ENCODE results near the gene NCOA6.

NCOA6 gene

DNA sequence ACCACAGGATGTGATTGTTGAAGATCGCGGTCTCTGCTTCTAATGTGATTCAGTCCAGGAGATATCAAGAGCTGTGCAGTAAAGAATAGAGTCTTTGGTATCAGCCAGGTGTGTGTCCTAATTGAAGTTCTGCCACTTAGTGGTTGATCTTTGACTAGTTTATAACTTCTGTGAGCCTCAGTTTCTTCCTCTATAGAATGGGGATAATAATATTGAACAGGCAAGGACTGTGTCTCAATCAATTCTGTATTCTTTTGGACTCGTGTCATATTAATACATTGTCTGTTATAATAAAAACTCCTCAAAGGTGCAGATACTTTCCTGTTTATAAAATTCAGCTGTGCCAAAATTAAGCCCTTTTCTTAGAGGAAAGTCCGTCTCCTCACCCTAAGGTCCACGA is 23.1 kb upstream of the NCOA6 start:
- H3K27ac ChIP-seq (ENCODE audit: low read depth, low read length): no peak overlapping the region
- peaks cover 13% of the 10 kb centered on the region for H3K27me3 ChIP-seq (ENCODE audit: control insufficient read depth, low read length)
- TF ChIP-seq, protein P1, sequence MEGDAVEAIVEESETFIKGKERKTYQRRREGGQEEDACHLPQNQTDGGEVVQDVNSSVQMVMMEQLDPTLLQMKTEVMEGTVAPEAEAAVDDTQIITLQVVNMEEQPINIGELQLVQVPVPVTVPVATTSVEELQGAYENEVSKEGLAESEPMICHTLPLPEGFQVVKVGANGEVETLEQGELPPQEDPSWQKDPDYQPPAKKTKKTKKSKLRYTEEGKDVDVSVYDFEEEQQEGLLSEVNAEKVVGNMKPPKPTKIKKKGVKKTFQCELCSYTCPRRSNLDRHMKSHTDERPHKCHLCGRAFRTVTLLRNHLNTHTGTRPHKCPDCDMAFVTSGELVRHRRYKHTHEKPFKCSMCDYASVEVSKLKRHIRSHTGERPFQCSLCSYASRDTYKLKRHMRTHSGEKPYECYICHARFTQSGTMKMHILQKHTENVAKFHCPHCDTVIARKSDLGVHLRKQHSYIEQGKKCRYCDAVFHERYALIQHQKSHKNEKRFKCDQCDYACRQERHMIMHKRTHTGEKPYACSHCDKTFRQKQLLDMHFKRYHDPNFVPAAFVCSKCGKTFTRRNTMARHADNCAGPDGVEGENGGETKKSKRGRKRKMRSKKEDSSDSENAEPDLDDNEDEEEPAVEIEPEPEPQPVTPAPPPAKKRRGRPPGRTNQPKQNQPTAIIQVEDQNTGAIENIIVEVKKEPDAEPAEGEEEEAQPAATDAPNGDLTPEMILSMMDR (IDR thresholded peaks at IDR 0.05; ENCODE audit: low read depth, low read length, poor library complexity, severe bottlenecking): no peak
- TF ChIP-seq EZH2phosphoT487 (IDR thresholded peaks at IDR 0.05; ENCODE audit: borderline replicate concordance, low read length): no peak
- no peaks in the 10 kb centered on the region for H3K36me3 ChIP-seq (ENCODE audit: control insufficient read depth, low read length)
- H3K79me2 ChIP-seq (ENCODE audit: control insufficient read depth, low read length): no peaks in the 10 kb centered on the region
- H3K4me1 ChIP-seq (ENCODE audit: control insufficient read depth, low read length): no peaks in the 10 kb centered on the region
- H3K4me3 ChIP-seq (ENCODE audit: low read length): no peak overlapping the region
- no peaks in the 10 kb centered on the region for H3F3A ChIP-seq (ENCODE audit: control insufficient read depth, insufficient read depth)
- no peak overlapping the region for H3K4me2 ChIP-seq (ENCODE audit: low read length)
- no peaks in the 10 kb centered on the region for H3K9me3 ChIP-seq (ENCODE audit: control insufficient read depth, insufficient read depth, low read length)
- H3K9me2 ChIP-seq (replicated peaks; ENCODE audit: control insufficient read depth, low read length): no peaks in the 10 kb centered on the region
- H4K20me1 ChIP-seq (ENCODE audit: control insufficient read depth, insufficient read depth, low read depth, low read length): no peaks in the 10 kb centered on the region

DNA sequence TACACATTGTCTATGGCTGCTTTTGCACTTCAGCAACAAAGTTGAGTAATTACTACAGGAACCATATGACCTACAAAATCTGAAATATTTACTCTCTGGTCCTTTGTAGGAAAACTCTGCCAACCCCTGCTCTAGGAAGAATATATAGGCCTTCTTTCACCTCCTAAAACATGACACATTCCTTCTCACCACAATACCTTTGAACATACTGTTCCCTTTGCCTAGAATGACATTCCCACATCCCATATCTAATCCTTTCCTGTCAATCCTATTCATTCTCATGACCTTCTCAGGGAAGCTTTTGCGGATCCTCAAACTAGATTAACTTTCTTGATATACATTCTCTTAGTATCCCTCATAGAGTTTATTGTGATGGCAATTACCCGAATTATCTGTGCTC is 18.0 kb upstream of the NCOA6 start:
- Histone ChIP-seq H3K36me3 (ENCODE audit: control insufficient read depth, low read length) (no peaks in the 10 kb centered on the region), H3K79me2 (ENCODE audit: control insufficient read depth, low read length) (no peaks in the 10 kb centered on the region), H3K9me2 (replicated peaks; ENCODE audit: control insufficient read depth, low read length) (no peaks in the 10 kb centered on the region), H3F3A (ENCODE audit: control insufficient read depth, insufficient read depth) (no peaks in the 10 kb centered on the region), H3K4me1 (ENCODE audit: control insufficient read depth, low read length) (no peaks in the 10 kb centered on the region), H3K4me2 (ENCODE audit: low read length) (no peak overlapping the region), H3K27ac (ENCODE audit: low read depth, low read length) (no peak overlapping the region), H3K27me3 (ENCODE audit: control insufficient read depth, low read length) (peaks cover 24% of the 10 kb centered on the region), H3K9me3 (ENCODE audit: control insufficient read depth, insufficient read depth, low read length) (no peaks in the 10 kb centered on the region), H3K4me3 (ENCODE audit: low read length) (no peak overlapping the region), H4K20me1 (ENCODE audit: control insufficient read depth, insufficient read depth, low read depth, low read length) (no peaks in the 10 kb centered on the region)
- no peak for TF ChIP-seq EZH2phosphoT487 (IDR thresholded peaks at IDR 0.05; ENCODE audit: borderline replicate concordance, low read length)
- TF ChIP-seq, protein P1 (IDR thresholded peaks at IDR 0.05; ENCODE audit: low read depth, low read length, poor library complexity, severe bottlenecking): no peak

DNA sequence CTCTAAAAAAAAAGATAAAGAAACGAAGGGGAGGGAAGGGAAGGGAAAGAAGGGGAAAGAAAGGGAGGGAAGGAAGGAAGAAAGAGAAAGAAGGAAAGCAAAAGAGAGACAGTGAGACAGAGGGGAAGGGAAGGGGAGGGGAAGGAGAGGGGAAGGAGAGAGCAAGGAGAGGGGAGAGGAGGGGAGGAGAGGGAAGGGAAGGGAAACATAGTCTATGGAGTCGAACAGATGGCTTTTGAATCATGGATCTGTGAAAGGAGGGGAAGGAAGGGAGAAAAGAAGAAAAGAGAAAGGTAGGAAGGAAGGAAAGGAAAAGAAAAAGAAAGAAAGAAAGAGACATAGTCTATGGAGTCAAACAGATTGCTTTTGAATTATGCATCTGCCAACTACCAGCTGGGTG is 16.7 kb upstream of the NCOA6 start:
- Histone ChIP-seq H3K27me3 (ENCODE audit: control insufficient read depth, low read length) (peaks cover 21% of the 10 kb centered on the region), H3K27ac (ENCODE audit: low read depth, low read length) (no peak overlapping the region), H3F3A (ENCODE audit: control insufficient read depth, insufficient read depth) (no peaks in the 10 kb centered on the region), H3K4me3 (ENCODE audit: low read length) (no peak overlapping the region), H3K4me1 (ENCODE audit: control insufficient read depth, low read length) (no peaks in the 10 kb centered on the region), H3K9me3 (ENCODE audit: control insufficient read depth, insufficient read depth, low read length) (no peaks in the 10 kb centered on the region), H3K4me2 (ENCODE audit: low read length) (no peak overlapping the region), H3K79me2 (ENCODE audit: control insufficient read depth, low read length) (no peaks in the 10 kb centered on the region), H3K9me2 (replicated peaks; ENCODE audit: control insufficient read depth, low read length) (no peaks in the 10 kb centered on the region), H4K20me1 (ENCODE audit: control insufficient read depth, insufficient read depth, low read depth, low read length) (no peaks in the 10 kb centered on the region), H3K36me3 (ENCODE audit: control insufficient read depth, low read length) (no peaks in the 10 kb centered on the region)
- TF ChIP-seq, protein P1 (IDR thresholded peaks at IDR 0.05; ENCODE audit: low read depth, low read length, poor library complexity, severe bottlenecking): no peak
- TF ChIP-seq EZH2phosphoT487 (IDR thresholded peaks at IDR 0.05; ENCODE audit: borderline replicate concordance, low read length): no peak

All from DOHH2 (cell line).